ENCODE results near the gene DCAF15.

GRCh38 chr19:13926010-13926409 is 26.3 kb upstream of the DCAF15 start:
- no peak for TF ChIP-seq POLR2A (IDR thresholded peaks at IDR 0.05)
- TF ChIP-seq CTCF (IDR thresholded peaks at IDR 0.05): no peak
